CD4-positive, alpha-beta T cell treated with Interleukin-17A for 1 hour (primary cell): ENCODE results near the gene C3orf18.

Source experiments
- DNase-seq: peaks from one replicate; pipeline ENCODE4 v3.0.0-alpha.2; 2020

C3orf18 gene

DNA sequence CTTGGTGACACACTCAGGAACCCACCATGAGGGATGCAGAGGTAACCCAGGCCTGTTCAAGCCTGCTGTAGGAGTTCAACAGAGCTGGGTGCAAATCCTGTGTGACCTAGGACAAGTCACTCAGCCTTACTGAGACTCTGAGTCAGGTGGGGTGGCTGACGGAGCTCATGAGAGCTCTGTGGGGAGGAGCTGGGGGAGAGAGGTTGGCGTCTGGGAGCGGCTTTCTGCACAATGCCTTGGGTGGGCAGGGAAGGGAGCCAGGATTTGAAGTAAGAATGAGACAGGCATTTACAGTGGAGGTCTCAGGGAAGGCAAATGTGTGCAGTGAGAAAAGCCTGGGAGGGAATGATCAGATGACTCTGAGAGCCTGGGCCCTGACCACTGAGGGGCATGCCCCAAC, 18.3 kb downstream of the C3orf18 start:
- no peak for DNase-seq

DNA sequence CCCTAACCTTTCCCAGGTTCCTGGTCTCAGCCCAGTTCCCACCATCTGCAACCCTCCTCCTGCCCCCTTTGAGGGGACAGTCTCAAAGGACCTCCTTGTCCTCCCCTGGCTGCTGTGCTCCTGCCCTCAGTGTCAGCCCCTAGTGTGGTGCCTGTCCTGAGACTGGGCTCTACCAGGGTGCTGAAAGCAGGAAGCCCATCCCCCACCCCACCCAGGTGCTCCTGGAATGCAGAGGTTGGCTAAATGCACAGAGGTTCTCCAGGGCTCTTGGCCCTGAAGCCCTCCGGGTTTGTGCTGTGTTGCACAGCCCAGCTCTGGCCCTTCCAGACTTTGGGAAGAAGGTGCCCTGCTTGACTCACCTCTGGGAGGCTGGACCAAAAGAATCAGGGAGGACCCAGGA, 21.8 kb downstream of the C3orf18 start:
- no peak for DNase-seq

DNA sequence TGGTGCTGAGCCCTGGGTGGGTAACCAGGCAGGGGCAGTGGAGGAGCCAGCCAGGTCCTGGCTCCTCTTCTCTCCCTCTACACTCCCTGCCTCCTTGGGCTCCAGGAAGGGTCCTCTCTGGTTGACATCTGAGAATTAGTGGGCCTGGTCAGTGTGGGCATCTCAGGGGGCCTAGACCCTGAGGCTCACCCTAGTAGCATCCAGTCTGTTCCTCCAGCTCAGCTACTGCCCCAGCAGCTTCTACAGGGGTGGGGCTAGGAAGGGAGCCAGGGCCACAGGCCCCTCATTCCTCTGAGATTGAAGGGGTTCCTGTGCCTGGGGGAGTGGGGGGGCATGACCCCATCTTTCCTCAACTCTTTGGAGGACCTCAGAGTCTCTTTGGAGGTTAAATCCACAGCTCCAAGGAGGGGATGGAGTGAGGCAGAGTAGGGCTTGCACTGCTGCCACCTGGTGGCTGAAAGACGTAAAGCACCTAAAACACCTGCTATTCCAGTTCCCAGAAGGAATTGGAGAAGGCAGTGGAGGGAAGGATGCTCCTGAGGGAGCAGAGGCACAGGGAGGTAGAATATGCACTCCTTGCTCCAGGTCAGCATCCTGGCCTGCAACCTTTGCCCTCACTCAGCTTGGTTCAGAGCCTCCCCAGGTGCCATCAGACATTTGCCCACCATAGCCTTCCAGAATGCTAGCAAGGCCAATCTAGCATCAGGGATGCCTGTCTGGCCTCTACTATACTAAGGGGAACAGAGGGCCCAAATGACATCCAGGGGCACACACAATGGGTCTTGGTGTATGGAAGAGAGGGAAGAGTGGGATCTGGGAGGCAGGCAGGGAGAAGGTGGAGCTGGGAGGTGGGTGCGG, 25.1 kb downstream of the C3orf18 start:
- peak; percentile 61 for DNase-seq

DNA sequence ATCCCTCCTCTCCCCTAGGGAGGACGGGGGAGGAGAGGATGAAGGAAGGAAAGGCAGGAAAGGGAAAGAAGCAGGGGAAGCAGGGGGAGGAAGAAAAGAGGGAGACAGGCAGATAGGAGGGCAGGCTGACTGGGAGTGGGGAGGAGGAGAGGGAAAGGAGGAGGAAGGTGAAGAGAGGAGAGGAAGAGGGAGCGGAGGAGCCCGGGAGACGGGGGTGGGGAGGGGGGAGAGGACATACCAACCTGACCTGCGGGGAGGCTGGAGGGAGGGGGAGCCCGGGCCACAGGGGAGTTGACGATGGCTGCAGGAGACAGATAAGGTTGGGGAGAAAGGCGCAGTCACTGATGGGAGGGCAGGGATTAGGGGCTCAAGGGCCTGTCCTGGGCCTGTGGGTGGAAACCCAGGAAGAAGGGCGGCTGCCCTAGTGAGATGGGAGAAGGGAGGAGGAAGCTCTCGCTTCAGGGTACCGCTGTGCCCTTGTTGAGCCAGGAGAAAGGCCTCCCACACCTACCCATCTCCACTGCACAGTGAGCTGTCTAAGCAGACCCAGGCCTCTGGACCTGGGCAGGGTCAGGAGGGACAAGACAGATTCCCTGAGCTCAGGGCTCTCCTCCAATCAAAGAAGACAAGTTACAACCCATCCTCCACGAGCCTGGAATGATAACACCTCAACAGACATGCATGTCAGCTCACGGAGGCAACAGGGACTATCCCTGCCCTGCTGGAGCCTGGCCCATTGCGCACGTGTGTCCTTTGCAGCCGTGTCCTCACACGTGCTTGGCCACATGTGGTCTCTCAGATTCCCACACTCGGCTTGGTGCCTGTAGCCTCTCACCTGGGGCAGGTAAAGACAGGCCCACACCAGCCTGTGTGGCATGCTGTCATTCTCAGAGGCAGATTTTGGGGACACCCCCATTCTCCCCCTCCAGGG, 27.9 kb downstream of the C3orf18 start:
- DNase-seq: no peak

DNA sequence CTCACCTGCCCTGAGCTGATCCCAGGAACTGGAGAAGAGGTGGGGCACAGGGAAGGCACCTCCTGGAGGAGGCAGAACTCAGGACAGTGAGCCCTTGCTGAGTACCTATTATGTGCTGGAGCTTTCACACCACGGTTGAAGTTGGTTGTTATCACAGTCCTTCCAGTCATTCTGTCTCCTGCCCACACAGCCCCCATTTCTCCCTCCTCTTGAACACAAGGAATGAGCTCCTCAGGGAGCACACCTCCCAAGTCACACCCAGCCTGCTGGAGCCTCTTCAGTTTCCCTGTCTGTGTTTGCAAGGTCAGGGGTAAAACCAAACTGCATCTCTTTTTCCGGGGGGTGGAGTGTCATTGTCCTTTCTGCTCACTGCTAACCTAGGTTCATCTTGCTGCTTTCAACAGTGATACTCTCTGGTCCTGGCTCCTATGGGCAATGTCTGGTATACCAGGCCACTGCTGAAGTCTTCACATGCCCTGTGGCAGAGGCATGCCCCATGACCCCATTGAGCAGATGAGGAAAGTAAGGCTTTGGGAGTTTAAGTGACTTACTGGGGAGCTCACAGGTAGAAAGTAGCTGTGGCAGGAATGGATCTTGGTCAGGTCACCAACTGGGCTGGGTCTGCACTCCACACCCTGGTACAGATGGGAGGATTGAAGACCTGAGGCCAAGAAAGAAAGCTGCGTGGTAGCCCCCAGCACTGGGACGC, 30.0 kb downstream of the C3orf18 start:
- no peak for DNase-seq

DNA sequence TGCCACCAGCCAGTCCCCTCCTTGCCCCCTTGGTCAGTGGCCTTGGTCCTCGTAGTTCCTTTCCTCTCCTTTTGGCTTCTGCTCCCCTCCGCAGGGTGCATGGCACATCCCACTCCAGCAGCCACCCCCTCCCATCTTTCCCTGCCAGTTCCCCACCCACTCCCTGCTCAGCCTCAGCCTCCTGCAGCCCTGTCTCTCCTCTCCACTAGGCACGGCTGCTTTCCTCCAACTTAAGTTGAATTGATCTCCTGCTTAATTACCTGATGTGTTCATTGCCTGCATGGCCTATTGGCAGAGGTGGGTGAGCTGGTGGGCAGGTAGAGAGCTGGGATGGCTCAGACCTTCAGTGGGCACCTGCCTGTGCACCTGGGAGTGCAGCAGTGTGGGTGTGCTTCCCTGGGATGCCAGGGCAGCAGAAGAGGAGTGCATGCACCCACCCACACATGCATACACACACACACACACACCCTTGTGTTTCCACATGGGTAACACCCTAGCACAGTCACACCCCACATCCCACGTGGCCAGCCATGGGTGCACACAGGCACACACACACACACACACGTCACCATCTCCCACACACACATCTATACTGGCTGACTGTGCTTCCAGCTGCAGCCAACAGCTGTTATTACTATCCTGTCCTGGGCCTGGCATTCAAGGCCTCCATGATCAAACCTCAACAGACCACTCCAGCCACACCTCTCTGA, 30.9 kb downstream of the C3orf18 start:
- no peak for DNase-seq

DNA sequence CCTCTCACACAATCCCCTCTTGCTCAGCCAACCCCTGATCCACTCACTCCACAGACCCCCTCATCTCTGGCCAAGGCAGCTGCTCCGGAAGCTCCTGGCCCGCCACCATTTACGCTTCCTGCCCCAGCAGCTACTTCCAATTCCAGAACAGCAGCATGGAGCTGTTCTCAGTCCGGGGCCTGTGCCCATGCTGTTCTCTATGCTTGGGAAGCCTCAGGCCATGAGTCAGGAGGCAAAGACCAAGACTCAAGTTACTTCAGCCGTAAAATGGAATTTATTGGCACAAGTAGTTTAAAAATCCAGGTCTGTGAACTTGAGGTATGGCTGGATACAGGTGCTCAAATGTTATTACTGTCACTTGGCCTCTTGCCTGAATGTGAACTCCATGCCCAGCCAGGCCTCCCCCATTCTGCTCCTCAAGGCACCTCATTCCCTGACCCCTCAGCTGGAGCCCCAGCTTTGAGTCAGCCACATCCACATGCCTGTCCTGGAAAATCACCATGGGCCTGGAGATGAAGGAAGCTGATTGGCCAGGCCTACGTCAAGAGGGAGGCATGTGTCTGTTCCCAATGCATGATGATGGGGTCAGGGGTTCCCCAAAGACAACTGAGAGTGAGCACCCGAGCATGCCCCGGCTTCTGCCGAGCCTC, 32.7 kb downstream of the C3orf18 start:
- no peak for DNase-seq

DNA sequence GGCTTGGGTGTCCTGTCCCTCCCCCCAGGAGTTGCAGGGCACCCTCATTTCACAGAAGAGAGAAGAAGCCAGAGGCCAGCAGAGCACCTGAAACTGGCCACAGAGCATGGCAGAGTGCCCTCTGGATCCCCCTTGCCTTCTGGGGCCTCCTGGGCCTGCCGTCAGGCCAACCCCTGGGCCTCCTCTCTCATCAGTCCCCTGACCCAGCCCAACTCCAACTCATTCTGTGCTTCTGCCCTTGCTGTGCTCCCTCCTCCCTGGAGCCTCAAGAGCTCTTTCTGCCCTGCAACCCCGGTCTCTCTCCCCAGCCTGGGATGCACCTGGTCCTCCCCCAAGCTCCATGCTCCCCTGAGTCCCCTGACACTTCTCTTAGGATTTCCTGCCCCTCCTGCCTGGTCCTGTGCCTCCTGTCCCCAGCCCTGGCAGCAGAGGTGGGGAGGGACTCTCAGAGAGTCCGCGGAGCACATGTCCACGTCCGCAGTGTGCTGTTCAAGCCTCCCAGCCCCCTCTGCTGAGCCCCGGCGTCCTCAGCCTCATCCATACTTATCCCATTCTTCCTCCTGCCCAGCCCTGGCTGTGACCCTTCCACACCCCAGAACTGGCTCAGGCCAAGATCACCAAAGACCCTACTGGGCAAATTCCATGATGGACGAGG, 33.6 kb downstream of the C3orf18 start:
- DNase-seq: no peak

DNA sequence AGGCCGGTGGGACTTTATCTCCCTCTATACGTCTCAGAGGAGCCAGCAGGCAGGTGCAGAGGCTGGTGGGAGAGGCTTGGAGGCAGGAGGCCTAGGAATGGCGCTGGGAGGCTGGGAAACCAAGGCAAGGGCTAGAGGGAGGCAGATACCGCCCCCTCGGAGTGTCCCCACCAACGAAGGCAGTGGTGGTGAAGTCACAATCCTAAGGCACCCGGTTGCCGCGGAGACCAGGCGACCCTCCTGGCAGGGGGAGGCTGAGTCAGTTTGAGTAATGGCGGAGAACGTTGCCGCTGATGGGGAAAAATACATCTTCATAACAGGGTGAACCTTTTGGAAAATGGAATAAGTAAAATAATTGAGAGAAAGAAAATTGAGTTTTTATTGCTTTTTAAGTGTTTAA, 34.2 kb downstream of the C3orf18 start:
- no peak for DNase-seq

DNA sequence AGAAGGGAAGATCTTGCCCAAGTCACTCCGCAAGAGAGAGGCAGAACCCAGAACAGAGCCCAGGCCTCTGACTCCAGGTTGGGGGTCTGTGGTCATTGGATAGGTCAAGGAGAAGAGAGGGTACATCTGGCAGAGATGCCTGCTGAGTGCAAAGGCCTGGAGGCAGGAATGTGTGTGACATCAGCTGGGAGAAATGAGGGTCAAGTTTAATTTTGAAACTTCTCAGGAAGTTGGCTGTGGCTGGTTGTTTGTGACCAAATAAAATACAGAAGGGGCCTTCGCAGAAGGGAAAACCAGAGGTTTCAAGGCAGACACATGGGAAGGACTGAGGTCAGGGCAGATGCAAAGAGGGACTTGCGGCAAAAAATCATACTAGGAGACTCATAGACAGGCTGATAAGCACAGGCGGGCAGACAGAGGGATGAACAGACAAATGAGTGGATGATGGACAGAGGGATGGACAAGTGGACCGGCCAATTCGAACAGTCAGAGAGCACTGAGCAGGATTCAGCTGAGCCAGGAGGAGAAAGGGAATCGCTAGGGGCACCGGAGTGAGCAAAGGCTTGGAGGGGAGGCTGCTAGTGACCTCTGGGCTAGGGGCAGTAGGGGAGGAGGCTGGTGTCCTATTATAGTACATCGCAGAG, 35.4 kb downstream of the C3orf18 start:
- no peak for DNase-seq

DNA sequence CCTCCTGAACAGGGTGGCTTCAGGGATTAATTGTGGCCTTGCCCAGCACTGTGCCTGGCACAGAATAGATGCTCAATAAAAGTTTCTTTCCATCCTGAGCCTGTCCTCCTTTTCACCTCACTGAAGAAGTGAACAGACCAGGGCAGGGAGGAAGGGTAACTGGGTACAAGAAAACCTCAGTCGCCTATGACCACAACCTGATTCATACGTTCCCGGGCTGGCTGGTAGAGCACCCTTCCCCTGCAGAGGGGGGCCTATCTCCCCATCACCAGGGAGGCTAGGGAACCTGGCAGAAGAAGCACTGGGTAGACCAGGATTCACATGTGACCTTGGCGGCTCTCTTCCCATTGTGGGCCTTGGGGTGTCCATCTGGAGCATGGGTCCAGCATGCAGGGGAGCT, 36.3 kb downstream of the C3orf18 start:
- DNase-seq: no peak

DNA sequence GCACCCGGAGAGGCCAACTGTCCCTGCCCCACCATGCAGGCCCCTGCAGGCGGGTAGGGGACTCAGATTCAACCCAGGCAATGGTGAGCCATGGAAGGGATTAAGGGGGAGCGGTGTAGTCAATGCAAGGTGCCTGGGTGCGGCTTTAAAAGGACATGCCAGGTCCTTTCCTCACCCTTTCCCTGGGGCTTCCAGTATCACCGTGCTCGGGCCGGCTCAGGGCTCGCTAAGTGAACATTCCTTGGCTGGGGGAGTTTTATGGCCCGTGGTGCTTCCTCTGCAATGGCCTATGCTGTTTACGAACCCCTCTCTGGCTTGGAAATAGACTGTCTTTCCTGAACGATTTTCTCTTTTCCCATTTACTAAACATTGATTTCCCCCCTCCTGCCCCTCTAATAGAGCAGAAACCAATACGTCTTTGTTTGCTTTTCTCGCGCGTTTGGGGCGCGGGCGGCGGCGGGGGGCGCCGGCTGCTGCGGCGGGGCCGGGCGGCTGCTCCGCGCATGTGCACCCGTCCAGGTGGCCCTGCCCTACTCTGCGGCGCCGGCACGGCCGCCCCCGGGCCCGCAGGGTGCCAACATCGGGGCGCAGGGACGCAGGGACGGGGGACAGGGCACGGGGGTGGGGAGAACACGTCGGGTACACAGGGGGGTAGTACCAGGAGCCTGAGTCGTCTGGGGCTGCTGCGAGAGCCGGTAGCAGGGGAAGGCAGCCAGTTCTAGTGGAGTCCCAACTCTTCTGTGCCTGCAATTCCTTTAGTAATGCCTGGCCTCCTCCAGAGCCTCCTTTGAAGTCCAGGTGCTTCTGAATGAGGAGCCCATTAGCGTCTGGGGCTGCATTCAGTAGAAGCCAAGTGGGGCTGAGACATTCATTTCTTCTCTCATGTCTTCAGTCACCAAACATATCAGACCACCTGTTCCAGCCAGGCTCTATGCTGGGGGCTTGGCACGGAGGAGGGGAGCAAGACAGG, 37.3 kb downstream of the C3orf18 start:
- no peak for DNase-seq

DNA sequence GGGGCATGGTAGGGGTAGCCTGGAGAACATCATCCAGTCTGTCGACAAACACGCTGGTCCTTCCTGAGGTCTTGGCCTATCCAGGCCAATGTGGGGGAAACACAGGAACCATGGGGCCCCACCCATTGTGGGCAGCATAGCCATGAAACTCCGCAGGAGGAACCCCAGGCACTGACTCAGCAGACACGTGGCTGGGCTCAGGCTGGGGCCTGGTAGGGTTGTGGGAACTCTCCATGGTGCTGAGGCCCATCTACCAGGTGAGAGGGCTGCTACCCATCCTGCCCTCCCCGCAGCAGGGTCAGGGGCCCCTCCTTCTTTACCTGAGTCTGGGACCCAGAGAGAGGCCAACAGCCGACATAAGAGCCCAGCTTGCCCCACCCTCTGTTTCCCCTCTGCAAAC, 41.6 kb downstream of the C3orf18 start:
- peak; percentile 43 for DNase-seq

DNA sequence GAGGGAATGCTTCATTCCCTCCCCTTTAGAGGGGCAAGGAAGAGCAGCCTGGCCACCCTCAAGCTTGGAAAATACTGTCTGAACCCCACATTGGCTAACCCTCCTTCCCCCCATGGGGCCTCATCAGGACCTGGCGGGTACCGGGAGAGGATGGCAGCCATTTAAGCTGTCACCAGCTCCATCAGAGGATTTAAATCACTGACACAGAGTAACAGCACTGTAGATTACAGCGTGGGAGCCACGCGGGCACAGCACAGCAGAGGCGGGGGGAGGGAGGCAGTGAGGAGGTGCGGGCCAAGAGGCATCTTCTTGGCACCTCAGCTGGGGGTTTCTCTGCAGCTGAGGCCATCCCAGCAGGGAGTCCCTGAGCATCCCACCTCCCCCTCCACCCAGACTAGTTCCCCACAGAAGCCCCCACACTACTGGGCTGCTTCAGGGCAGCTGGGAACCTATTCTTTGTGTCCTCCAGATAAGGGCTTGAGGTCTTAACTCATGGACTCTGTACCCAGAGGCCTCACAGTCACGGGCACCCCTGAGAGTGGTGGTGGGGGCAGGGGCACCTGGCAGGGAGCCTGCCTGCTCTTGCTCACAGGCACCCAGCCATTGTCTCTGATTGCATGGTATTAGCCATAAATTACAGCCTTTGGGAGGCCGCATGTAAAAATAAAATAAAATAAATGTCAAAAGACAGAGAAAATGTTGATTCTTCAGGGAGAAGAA, 42.2 kb downstream of the C3orf18 start:
- DNase-seq: no peak

DNA sequence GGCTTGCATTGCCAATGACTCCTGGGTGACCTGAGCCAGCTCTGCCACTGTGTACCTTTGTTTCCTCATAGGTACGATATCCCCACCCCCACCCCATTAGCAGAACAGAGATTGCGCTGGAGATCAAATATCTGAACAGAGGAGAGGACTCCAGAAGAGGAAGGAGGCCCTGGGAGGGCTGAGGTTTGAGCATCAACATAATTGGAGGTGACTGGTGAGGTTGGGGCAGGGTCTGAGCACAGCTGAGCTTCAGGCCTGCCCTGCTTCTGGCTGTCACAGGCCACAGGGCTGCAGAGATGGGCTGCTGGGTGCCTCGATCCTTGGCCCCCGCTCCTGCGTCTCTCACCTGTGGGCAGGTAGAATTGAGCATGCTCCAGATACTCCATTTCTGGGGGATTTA, 42.8 kb downstream of the C3orf18 start:
- DNase-seq: no peak

DNA sequence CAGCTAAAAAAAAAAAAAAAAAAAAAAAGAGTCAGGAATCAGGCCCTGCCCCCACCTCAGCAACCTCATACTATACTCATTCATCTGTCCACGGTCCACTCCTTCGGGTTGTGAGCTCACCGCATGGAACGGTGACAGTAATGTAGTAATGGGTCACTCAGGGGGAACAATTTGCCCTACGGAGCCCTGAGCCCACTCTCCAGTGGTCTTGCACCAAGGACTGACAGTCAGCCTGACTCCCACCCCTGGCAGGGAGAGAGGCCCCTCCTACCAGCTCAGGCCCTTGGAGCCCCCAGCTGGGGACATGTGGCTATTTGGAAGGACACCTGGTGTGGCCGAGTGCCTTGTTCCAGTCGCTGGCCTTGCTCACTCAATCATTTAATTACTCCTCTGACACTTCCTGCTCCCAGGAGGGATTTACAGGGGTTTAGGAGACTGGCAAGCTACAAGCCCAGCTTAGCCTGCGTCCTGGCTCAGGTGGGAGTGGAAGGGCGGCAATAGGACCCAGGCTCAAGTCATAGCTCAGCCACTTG, 44.2 kb downstream of the C3orf18 start:
- DNase-seq: no peak

DNA sequence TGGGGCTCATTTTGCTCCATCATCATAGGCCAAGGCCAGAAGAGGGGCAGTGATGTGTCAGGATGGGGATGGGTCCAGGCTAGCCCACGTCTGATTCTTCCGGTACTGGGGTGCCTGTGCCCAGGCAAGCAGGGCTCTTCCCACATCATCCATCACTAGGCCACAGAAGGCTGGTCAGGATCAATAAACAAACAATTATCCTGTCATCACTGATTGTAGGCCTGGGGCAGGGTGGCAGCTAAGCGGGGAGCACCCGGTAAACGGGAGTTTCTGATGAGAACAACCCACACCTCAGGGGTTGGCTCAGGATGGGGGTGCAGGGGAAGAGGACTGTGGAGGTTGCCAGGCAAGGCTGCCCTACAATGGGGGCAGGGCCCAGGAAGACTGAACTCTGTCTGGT, 46.0 kb downstream of the C3orf18 start:
- DNase-seq: no peak

DNA sequence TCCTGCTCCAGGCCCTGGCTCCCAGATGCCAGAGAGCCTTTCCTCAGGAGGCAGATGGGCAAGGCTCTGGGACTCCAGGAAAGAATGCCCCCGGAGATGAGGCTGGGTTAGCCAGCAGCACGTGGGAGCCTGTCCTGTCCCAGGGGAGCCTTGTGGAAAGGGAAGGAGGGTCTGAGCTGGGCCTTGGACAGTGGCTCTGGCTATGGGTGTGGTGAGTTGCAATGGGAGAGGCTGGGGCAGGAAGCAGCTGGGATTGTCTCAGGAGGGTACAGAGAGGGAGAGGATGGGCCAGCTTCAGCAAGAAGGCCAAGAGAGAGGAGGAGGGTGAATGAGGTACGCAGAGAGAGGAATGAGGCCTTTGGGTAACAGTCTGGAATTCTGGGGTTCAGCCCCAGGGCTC, 46.7 kb downstream of the C3orf18 start:
- DNase-seq: no peak
